NK-92 (cell line): Measurements from ENCODE around the gene LCNL1.

Experiments used
- DNase-seq: peaks from one replicate; lab custom pipeline; 2025; ENCODE audit not compliant: unreplicated experiment; lab: John Stamatoyannopoulos, UW

LCNL1 gene

GRCh38 chr9:137009938-137010732 is 27.3 kb downstream of the LCNL1 start:
- DNase-seq: no peak

GRCh38 chr9:137011156-137011555 is 28.4 kb downstream of the LCNL1 start:
- no peak for DNase-seq

- no peak for DNase-seq
These were observed 29.3 kb downstream of the LCNL1 start for GRCh38 chr9:137011907-137012675.

- DNase-seq: no peak
These were observed 30.1 kb downstream of the LCNL1 start for GRCh38 chr9:137012694-137013570.

DNA sequence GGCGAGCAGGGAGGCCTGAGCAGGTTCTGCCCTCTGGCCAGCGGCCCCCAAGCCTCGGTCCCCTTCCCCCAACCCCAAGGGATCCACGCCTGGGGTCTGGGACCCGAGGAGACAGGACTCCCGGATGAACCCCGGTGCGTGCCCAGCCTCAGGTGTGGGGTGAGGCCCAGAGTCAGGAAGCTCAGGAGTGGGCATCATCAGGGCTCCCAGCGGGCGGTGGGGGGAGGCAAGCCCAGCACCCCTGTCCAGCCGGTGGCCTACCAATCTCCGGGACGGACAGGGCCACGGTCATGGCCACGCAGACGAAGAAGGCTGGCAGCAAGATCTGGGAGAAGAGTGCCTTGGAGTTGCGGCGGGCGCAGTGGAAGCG is 30.8 kb downstream of the LCNL1 start:
- no peak for DNase-seq

- no peak for DNase-seq
These were observed 31.4 kb downstream of the LCNL1 start for GRCh38 chr9:137014166-137014565.

DNA sequence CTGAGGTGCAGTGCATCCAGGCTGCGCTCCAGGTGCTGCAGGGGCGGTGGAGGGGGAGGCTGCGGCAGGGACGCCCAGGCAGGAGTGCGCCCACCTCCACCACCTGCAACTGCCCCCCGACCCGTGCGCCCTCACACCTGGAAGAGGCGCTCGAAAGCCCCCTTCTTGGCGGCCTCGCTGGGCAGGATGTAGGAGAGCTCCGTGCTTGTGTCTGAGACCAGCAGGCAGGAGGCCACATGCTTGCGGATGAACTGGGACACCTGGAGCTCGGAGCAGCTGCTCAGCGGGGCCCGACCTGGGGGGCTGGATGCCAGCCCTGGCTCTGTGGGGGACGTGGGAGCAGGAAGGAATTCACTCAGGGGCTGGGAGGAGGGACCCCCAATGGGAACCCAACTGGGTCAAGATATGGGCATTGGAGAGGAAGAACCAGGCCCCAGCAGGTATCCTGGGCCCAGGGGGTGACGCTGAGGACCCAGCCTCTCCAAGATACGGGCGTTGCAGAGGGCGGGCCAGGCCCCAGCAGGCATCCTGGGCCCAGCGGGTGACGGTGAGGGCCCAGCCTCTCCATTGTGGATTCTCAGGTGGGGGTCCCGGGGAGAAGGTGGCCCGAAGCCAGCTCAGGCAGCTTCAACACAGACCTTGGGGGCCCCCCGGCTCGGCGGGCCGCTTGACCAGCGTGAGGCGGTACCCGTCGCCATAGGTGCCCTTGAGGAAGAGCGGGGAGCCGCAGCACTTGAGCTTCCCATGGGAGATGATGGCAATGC is 32.2 kb downstream of the LCNL1 start:
- DNase-seq: no peak

- no peak for DNase-seq
These were observed 32.7 kb downstream of the LCNL1 start for GRCh38 chr9:137015540-137015930.

- no peak for DNase-seq
These were observed 33.2 kb downstream of the LCNL1 start for GRCh38 chr9:137015976-137016375.

DNA sequence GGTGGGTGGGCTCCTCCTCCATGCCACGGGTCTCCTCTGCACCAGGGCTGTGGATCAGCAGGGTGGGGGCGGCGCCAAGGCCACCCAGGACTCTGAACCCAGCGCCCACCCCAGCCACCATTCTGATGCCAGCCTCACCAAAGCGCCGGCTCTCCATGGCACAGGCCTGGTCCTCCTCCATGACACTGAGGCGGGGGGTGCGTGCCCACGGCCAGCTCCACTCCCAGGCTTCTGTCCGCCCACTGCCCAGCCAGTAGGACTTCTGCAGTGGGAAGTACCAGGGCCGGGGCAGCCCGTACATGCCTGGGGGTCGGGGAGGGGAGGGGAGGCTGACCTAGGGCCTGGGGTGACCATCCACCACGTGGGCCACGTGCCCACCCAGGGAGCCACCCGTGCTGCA is 33.6 kb downstream of the LCNL1 start:
- DNase-seq: no peak

- no peak for DNase-seq
These were observed 34.3 kb downstream of the LCNL1 start for GRCh38 chr9:137017071-137017470.

DNA sequence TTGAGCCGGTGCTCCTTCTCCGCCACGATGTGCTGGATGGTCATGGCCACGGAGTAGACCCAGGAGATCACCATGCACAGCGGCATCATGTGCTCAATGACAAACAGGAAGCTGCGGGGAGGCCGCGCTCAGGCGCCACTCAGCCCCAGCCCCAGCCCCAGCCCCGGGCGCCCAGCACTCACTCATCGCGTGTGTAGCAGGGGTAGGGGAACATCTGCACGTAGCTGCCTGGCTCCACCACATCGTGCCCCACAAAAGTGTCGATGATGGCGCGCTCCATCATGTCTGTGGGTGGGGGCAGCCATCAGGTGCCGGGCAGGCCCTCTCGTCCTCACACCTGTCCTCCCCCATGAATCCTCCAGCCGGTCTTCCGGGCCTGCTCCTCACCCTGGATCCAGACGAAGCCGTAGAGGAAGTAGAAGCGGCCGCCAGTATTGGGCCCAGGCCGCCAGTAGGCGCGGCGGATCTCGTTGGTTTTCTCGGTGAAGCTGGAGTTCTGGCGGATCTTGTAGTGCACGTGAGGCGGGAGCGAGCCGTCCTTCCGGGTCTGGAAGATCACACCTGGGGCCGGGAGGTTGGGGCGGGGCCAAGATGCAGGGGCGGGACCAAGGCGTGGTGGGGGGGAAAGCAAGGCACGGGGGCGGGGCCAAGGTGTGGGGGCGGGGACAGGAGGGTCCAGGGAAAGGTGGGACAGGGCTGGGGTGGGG is 35.2 kb downstream of the LCNL1 start:
- DNase-seq: no peak

- DNase-seq: no peak
These were observed 36.2 kb downstream of the LCNL1 start for GRCh38 chr9:137018761-137019559.

DNA sequence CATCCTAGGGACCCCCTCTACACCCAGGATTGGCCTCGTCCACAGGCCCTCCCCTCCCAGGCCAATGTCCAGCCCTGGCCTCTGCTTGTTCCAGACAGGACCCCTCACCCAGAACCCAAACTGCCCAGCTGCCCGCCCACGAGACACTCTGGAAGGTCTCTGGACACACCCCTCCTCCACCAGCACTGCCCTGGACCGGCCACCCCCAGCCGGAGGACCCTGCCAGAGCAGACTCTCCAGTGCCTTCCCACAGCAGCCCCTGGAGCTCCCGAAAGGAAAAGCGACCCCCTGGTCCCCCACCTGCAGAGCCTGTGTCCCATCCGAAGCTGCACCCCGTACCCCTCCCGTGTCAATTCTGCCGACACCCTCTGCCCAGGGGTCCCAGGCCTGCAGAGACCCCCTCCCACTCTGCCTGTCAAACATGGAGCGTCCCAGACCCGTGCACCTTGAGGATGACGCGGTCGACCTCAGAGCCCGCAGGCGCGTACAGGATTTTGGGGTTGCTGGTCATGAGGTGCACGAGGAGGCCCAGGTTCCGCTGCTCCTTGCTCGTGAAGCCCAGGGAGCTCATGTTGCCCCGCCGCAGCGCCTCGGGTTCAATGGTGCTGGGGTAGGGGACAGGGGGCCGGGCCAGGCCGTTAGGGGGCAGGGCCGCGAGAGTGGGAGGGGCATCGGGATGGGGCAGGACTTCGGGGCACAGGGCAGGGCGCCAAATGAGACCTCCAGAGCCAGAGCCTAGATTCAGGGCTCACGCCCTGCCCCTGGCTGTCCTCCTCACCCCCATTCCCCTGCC is 37.3 kb downstream of the LCNL1 start:
- DNase-seq: no peak

GRCh38 chr9:137020771-137021567 is 38.2 kb downstream of the LCNL1 start:
- DNase-seq: no peak

DNA sequence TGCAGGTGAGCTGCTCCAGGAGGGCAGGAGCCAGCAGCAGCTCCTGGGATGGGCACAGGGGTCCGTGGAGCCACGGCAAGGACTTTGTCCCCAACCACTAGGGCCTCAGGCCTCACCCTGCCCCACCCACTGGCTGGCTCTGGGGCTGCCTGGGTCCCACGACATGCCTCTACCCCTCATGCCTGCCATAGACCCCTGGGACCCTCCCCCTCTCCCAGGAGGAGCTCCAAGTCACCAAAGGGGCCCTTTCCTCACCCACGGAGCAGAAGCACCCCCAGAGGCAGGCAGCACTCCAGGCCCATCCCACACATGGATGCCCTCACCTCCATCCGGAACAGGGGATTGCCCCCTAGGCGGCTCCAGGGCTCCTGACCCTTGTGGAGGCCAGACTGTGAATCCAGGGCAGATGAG is 38.8 kb downstream of the LCNL1 start:
- no peak for DNase-seq

- no peak for DNase-seq
These were observed 39.3 kb downstream of the LCNL1 start for GRCh38 chr9:137021979-137022661.
